LNCaP clone FGC (cell line): Measurements from ENCODE around the gene GPATCH8.

Source experiments
- DNase-seq: peaks from one replicate; pipeline ENCODE4 v3.0.0-alpha.2; 2011; ENCODE audit warnings: low read depth
- H3K4me3 ChIP-seq: 2 replicates; pipeline ENCODE4 v1.5.1; 2011; ENCODE audit warnings: mild to moderate bottlenecking, low read depth, low read length, control low read depth
- TF ChIP-seq, protein P1 (sequence below): IDR thresholded peaks from 2 replicates; pipeline ENCODE4 v1.5.1; 2012; ENCODE audit warnings: mild to moderate bottlenecking; ENCODE audit not compliant: control insufficient read depth, insufficient read depth; ENCODE audit errors: extremely low read depth

The GPATCH8 gene

DNA sequence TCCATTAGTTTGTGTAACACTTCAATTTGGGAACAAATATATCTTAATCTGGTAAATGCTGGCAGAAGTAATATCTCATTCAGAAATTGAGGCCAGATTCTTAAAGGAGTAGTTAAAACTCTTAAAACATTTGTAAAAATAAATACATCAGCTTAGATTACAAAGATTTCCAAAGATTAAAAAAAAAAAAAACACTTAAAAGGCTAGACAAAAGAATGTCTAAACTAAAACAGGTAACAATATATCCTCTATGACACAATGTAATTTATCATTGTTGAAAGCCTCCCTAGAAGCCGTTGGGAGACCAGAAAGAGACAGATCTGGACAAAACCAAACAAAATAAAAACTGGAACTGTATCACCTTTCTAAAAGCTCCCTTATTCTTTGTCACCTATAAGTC, 3.5 kb downstream of the GPATCH8 start:
- H3K4me3 ChIP-seq = no peak overlapping the region
- DNase-seq = no peak
- TF ChIP-seq, protein P1, sequence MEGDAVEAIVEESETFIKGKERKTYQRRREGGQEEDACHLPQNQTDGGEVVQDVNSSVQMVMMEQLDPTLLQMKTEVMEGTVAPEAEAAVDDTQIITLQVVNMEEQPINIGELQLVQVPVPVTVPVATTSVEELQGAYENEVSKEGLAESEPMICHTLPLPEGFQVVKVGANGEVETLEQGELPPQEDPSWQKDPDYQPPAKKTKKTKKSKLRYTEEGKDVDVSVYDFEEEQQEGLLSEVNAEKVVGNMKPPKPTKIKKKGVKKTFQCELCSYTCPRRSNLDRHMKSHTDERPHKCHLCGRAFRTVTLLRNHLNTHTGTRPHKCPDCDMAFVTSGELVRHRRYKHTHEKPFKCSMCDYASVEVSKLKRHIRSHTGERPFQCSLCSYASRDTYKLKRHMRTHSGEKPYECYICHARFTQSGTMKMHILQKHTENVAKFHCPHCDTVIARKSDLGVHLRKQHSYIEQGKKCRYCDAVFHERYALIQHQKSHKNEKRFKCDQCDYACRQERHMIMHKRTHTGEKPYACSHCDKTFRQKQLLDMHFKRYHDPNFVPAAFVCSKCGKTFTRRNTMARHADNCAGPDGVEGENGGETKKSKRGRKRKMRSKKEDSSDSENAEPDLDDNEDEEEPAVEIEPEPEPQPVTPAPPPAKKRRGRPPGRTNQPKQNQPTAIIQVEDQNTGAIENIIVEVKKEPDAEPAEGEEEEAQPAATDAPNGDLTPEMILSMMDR = no peak

DNA sequence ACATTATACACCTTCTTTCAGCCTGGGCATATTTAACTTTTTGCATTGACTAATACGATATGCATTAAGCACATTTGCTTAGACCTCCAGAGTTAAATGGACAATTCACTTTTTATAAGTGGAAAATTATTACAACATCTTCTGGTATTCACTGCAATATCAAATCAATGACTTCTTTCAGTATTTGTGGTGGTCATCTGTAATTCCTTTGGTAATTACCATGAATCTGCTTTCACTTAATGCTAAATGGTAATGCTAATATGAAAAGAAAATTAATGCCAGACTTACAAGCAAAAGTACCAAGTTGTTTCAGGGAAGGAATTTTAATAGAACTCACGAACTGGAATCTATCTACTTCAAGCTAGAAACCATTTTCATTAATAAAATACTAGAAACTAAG, 6.4 kb downstream of the GPATCH8 start:
- TF ChIP-seq, protein P1 = no peak
- DNase-seq = no peak
- no peak overlapping the region for H3K4me3 ChIP-seq

DNA sequence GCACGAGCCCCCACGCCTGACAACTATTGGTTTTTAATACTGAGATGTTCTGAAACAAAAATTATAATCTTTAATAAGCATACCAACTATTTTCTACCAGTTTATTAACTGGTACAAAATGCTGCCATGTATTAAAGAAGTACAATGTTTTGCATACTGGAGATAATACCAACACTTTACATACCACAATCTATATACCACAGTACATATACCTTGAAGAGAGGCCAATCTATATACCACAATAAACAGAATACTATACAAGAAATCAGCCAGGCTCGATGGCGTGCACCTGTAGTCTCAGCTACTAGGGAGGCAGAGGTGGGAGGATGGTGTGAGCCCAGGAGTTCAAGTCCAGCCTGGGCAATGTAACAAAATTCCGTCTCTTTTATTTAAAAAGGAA, 9.9 kb downstream of the GPATCH8 start:
- H3K4me3 ChIP-seq = no peak overlapping the region
- no peak for DNase-seq
- TF ChIP-seq, protein P1 = no peak

DNA sequence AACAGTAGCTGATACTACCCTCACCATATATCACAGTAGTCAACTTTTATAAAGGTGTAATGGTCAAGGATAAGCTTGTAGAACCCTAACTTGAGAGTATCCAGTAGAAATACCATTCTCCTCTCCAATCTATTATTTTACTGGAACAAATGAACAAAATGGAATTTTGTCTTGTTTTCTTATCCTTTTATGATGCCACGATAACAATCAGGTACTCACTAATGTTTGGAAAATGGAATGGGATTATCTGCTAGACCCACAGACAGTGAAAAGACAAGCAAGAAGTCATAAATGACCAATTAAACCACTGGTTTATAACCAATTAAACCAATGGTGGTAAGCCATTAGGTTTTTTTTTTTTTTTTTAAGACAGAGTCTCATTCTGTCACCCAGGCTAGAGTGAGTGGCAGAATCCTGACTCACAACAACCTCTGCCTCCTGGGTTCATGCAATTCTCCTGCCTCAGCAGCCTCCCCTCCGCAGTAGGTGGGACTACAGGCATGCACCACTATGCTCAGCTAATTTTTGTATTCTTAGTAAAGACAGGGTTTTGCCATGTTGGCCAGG, 10.4 kb downstream of the GPATCH8 start:
- TF ChIP-seq, protein P1 = no peak

DNA sequence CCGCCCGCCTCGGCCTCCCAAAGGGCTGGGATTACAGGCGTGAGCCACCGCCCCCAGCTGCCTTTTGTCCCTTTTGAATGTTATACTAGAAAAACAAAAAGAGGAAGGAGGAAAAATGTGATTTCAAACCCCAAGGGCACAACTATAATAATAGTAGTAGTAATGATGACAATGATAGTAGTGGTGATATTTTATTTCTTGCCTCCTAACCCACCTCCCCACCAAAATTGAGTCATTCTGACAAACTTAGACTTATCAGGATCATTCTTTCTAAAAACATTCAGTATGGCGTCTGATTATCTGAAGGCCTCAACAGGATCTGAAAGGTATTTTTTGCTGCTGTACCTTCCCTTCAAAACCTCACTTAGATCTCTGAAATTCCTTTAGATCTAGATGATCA, 13.6 kb downstream of the GPATCH8 start:
- TF ChIP-seq, protein P1 = no peak
- no peak for DNase-seq
- H3K4me3 ChIP-seq = no peak overlapping the region

More for the DNA sequence above, 10.4 kb downstream of the GPATCH8 start:
- no peak for DNase-seq
- no peak overlapping the region for H3K4me3 ChIP-seq

DNA sequence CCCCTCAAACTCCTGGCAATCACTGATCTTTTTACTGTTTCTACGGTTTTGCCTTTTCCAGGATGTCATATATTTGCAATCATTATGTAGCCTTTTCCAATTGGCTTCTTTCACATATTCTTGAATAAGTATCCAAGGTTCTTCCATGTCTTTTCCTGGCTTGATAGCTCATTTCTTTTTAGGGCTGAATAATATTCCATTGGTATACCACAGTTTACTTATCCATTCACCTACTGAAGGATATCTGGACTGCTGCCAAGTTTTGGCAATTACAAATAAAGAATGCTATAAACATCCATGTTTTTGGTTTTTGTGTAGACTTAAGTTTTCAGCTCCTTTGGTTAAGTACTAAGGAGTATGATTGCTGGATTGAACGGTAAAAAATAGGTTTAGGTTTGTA, 16.0 kb downstream of the GPATCH8 start:
- no peak overlapping the region for H3K4me3 ChIP-seq
- TF ChIP-seq, protein P1 = no peak
- DNase-seq = no peak

DNA sequence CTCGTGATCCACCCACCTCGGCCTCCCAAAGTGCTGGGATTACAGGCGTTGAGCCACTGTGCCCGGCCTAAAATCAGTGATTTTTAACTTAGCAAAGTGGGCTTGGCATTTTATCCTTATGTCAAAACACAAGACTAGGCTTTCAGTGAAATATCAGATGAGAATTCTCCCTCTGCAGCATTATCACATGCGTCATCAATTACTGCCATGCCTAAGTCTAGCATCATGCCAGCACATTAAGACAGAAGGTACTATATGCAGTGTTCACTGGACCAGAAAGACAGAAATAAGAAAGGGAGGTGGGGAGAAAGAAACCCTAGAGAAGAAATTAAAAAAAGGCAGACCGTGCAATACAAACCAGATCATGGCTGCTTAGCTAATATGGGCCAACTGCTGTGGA, 29.8 kb downstream of the GPATCH8 start:
- DNase-seq = no peak
- TF ChIP-seq, protein P1 = no peak
- H3K4me3 ChIP-seq = no peak overlapping the region
